GM12878 (cell line): ENCODE results near the gene IZUMO1. TPM values are rescaled to one million over a fixed set of nuclear protein-coding genes. Genes with fewer than 3 reads are reported as not detected.

Source experiments
- ATAC-seq: fragments of 200-7000 bp; cut with Tn5 transposase; 3 replicates; pipeline ENCODE4 v1.9.1; 2020; ENCODE audit warnings: mild to moderate bottlenecking, moderate library complexity
- BruUV-seq: library from RNA; stranded (reverse); fragments of 400-500 nt; replicated peaks from 2 replicates; lab custom pipeline; 2021; lab: Mats Ljungman, UMichigan
- CTCF ChIA-PET: fragments of 300-600 bp; sonication (Branson Sonifier 250); formaldehyde crosslinking; extraction: SDS; loops from one replicate; lab custom pipeline; 2021; ENCODE audit warnings: inconsistent platforms; lab: Yijun Ruan, JAX
- POLR2A ChIA-PET: fragments of 350-600 bp; formaldehyde crosslinking; extraction: SDS; loops from one replicate; lab custom pipeline; 2021; ENCODE audit warnings: inconsistent platforms; lab: Charles Lee
- RAD21 ChIA-PET: fragments of 300-600 bp; sonication (Branson Sonifier 250); formaldehyde crosslinking; loops from one replicate; lab custom pipeline; 2023; ENCODE audit warnings: antibody characterized with exemption; ENCODE audit not compliant: unreplicated experiment; lab: Charles Lee
- SMC1A ChIA-PET: fragments of 300-600 bp; sonication (Branson Sonifier 250); formaldehyde crosslinking; loops from one replicate; lab custom pipeline; 2023; ENCODE audit not compliant: unreplicated experiment, uncharacterized antibody; lab: Charles Lee
- DNase-seq: peaks from one replicate; pipeline ENCODE4 v3.0.0-alpha.2; 2011; ENCODE audit warnings: low read depth, low spot score
- FAIRE-seq: peaks from 3 replicates; lab custom pipeline; 2011; peaks lifted over from hg19 to GRCh38; lab: Jason Lieb, UNC
- H2AFZ ChIP-seq: 2 replicates; pipeline ENCODE4 v1.6.0; 2011; ENCODE audit warnings: low read depth, low read length, control low read depth; ENCODE audit not compliant: control insufficient read depth
- H3K27ac ChIP-seq: 2 replicates; pipeline ENCODE4 v1.5.1; 2011; ENCODE audit warnings: control low read depth; ENCODE audit not compliant: control insufficient read depth, insufficient read depth
- H3K27me3 ChIP-seq, 2 experiments: replicated peaks in 1 of 2; 2 replicates each; pipeline versions ENCODE4 v1.6.0 to v1.6.1; 2011; ENCODE audit warnings: low read length in 1 of 2; ENCODE audit not compliant: control insufficient read depth in 2 of 2, insufficient read depth in 2 of 2
- H3K36me3 ChIP-seq, 2 experiments: 2 replicates each; pipeline ENCODE4 v1.5.1; 2011; ENCODE audit warnings: low read length in 1 of 2; ENCODE audit not compliant: control insufficient read depth in 2 of 2, insufficient read depth in 2 of 2
- H3K4me1 ChIP-seq: 2 replicates; pipeline ENCODE4 v1.6.1; 2011; ENCODE audit warnings: mild to moderate bottlenecking, low read length, moderate library complexity, mixed read lengths; ENCODE audit not compliant: control insufficient read depth, insufficient read depth
- H3K4me2 ChIP-seq: 2 replicates; pipeline ENCODE4 v1.6.0; 2011; ENCODE audit warnings: control low read depth; ENCODE audit not compliant: control insufficient read depth, insufficient read depth
- H3K4me3 ChIP-seq: fragments of 200-600 bp; sonication (generic); 2 replicates; pipeline ENCODE4 v1.5.1; 2016
- H3K79me2 ChIP-seq: 2 replicates; pipeline ENCODE4 v1.6.0; 2011; ENCODE audit warnings: low read length; ENCODE audit not compliant: control insufficient read depth, insufficient read depth
- H3K9ac ChIP-seq: 2 replicates; pipeline ENCODE4 v1.8.0; 2011; ENCODE audit warnings: low read length, control low read depth, mixed read lengths; ENCODE audit not compliant: control insufficient read depth, insufficient read depth
- H3K9me3 ChIP-seq: replicated peaks from 3 replicates; pipeline ENCODE4 v1.5.1; 2011; ENCODE audit warnings: mild to moderate bottlenecking, low read length; ENCODE audit not compliant: control insufficient read depth, insufficient read depth
- H4K20me1 ChIP-seq: 2 replicates; pipeline ENCODE4 v1.6.0; 2011; ENCODE audit not compliant: control insufficient read depth, insufficient read depth
- ASH2L ChIP-seq: fragments of 300-600, 200-600 bp; sonication (generic); IDR thresholded peaks from 2 replicates; pipeline ENCODE4 v1.6.1; 2017; ENCODE audit warnings: low read depth, mild to moderate bottlenecking, borderline replicate concordance
- CHD1 ChIP-seq: IDR thresholded peaks from 2 replicates; pipeline ENCODE4 v1.6.1; 2012; ENCODE audit warnings: low read depth, low read length, improper control_type of control experiment
- CREM ChIP-seq: IDR thresholded peaks from 2 replicates; pipeline ENCODE4 v1.6.1; 2014; ENCODE audit warnings: antibody characterized with exemption, low read depth
- GATAD2B ChIP-seq: fragments of 450-650 bp; conservative IDR thresholded peaks from 2 replicates; pipeline ENCODE4 v1.6.1; 2017; ENCODE audit warnings: low read depth, mild to moderate bottlenecking, moderate library complexity
- POLR2AphosphoS5 ChIP-seq: IDR thresholded peaks from 2 replicates; pipeline ENCODE4 v1.6.1; 2011; ENCODE audit warnings: mild to moderate bottlenecking, low read length, inconsistent platforms
- SRF ChIP-seq, 2 experiments: IDR thresholded peaks; 2 replicates each; pipeline ENCODE4 v1.6.1; 2011; ENCODE audit warnings: low read depth in 2 of 2, low read length in 2 of 2, mild to moderate bottlenecking in 1 of 2, moderate library complexity in 1 of 2
- ZBED1 ChIP-seq: IDR thresholded peaks from 2 replicates; pipeline ENCODE4 v1.6.1; 2016; ENCODE audit warnings: borderline replicate concordance
- WGBS: methylation state at CpG from one replicate; pipeline ENCODE4 v1.1.6; 2016; ENCODE audit warnings: low lambda C conversion rate; ENCODE audit not compliant: insufficient replicate concordance, insufficient coverage; ENCODE audit errors: missing lambda C conversion rate; 5-methylcytosine and 5-hydroxymethylcytosine counted together
- in situ Hi-C: fragments of 300-500 bp; cut with MboI; formaldehyde crosslinking; loops from 9 replicates; pipeline ENCODE4 v1.14.3; 2018; ENCODE audit warnings: mixed read lengths
- intact Hi-C: fragments of 100-400 bp; cut with micrococcal nuclease; formaldehyde crosslinking; loops from one replicate; pipeline ENCODE4 v1.14.2; 2022; ENCODE audit not compliant: unreplicated experiment
- polyA plus RNA-seq, 11 experiments: library from polyadenylated mRNA; depleted of rRNA in 4 of 11; unstranded in 6 of 11; stranded (reverse) in 5 of 11; fragments of >200 nt; fragmentation: Nextera tagmentation in 4 of 11; fragmentation: Illumina TruSeq in 1 of 11; extraction: Ambion mirVana in 4 of 11; extraction: Trizol in 1 of 11; gene quantifications; 1 replicate in 1 of 11; 2 replicates in 10 of 11; pipeline versions ENCODE4 v1.2.1 to v1.2.3, GENCODE V29; 2011 to 2016; ENCODE audit warnings: inconsistent platforms in 2 of 11, missing spikeins in 2 of 11, low read depth in 1 of 11
- total RNA-seq, 4 experiments: library from RNA; depleted of rRNA in 3 of 4; stranded (reverse); fragments of >200 nt in 3 of 4; fragmentation: Illumina TruSeq in 1 of 4; extraction: Trizol in 1 of 4; gene quantifications; 2 replicates each; pipeline versions ENCODE4 v1.2.1 to v1.2.3, GENCODE V29; 2013 to 2021
- TF ChIP-seq, protein P1 (sequence below): IDR thresholded peaks from 2 replicates; pipeline ENCODE4 v1.6.1; 2012; ENCODE audit warnings: low read depth, low read length, improper control_type of control experiment
- TF ChIP-seq, protein P2 (sequence below): fragments of 450-650 bp; IDR thresholded peaks from 2 replicates; pipeline ENCODE4 v1.6.1; 2017; ENCODE audit warnings: low read depth, mild to moderate bottlenecking, moderate library complexity
- TF ChIP-seq, protein P3 (sequence below): fragments of 150-350 bp; IDR thresholded peaks from 2 replicates; pipeline ENCODE4 v1.6.1; 2016; ENCODE audit warnings: low read depth, low read length
- TF ChIP-seq, protein P4 (sequence below): IDR thresholded peaks from 2 replicates; pipeline ENCODE4 v1.6.1; 2011; ENCODE audit warnings: borderline replicate concordance, low read depth, mild to moderate bottlenecking, moderate library complexity, low read length; ENCODE audit not compliant: insufficient read depth, poor library complexity, severe bottlenecking

The IZUMO1 gene
- total and polyA plus RNA-seq, 10 of the 15 experiments (the other 5 are each of a cell fraction or from before 2014, with no cell fraction given), result not detected

DNA sequence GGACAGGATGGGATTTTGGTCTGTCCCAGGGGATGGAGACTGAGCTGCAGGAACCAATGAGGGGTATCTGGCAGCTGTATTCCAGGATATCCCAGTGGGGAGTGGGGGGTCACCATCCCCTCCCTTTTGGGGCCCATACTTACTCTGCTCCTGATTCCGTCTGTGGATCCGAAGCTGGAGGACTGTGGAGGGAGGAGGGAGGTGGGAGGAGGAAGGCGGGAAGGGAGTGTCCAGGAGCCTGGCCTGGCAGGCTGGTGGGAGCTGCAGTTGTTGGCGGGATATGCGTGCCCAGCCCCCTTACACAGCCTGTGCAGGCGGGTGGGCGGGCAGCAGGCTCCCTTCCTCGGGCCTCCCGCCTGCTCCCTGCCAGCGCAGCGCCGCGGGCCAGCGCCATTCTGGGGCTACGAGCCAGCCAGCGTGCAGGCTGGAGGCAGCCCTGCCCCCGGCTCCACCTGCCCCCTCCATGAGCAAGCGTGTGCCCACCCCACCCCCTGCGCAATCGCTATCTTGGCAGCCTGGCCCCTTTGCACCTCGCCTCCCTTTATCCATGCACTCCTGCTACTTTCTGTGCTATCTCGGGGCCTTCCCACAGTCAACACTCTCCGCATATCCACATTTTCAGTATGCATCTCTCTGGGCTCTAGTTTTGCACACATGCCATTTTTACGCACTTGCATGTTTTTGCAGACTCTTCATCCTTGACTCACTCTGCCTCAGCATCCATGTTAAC is 30.0 kb downstream of the IZUMO1 start:
- no peak overlapping the region for H3K9ac ChIP-seq
- H3K4me1 ChIP-seq, result peaks cover 20% of the 10 kb centered on the region
- no peaks in the 10 kb centered on the region for H3K27me3 ChIP-seq
- no peak for ATAC-seq
- no peak overlapping the region for H3K4me2 ChIP-seq
- DNase-seq, result no peak
- no peaks in the 10 kb centered on the region for H3K9me3 ChIP-seq
- 53% methylated on average over 18 of the region's 24 CpGs for WGBS
- no peak overlapping the region for H3K27ac ChIP-seq
- in situ Hi-C loops (no loop called here), intact Hi-C loops (no loop called here)
- SMC1A ChIA-PET, result no interaction called here
- no peaks in the 10 kb centered on the region for H4K20me1 ChIP-seq
- no peak for FAIRE-seq
- no peak overlapping the region for H2AFZ ChIP-seq
- CTCF ChIA-PET, result interaction anchor here (1.8 kb wide), 1 partner anchor 41 kb away, joined by 6 read pairs; no protein-coding TSS in a partner anchor
- no peaks in the 10 kb centered on the region for H3K36me3 ChIP-seq
- POLR2A ChIA-PET, result interaction anchor here (0.5 to 0.6 kb wide), 2 partner anchors 84 to 292 kb away, joined by 3 to 5 read pairs; no protein-coding TSS in a partner anchor
- TF ChIP-seq, protein P1, sequence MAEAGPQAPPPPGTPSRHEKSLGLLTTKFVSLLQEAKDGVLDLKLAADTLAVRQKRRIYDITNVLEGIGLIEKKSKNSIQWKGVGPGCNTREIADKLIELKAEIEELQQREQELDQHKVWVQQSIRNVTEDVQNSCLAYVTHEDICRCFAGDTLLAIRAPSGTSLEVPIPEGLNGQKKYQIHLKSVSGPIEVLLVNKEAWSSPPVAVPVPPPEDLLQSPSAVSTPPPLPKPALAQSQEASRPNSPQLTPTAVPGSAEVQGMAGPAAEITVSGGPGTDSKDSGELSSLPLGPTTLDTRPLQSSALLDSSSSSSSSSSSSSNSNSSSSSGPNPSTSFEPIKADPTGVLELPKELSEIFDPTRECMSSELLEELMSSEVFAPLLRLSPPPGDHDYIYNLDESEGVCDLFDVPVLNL, result no peak
- TF ChIP-seq CREM (no peak), GATAD2B (no peak), ASH2L (no peak), SRF (IDR thresholded peaks at IDR 0.05; ENCODE audit: low read depth in 2 of 2, low read length in 2 of 2) (no peak), ZBED1 (no peak), CHD1 (no peak), POLR2AphosphoS5 (no peak)
- TF ChIP-seq, protein P2, sequence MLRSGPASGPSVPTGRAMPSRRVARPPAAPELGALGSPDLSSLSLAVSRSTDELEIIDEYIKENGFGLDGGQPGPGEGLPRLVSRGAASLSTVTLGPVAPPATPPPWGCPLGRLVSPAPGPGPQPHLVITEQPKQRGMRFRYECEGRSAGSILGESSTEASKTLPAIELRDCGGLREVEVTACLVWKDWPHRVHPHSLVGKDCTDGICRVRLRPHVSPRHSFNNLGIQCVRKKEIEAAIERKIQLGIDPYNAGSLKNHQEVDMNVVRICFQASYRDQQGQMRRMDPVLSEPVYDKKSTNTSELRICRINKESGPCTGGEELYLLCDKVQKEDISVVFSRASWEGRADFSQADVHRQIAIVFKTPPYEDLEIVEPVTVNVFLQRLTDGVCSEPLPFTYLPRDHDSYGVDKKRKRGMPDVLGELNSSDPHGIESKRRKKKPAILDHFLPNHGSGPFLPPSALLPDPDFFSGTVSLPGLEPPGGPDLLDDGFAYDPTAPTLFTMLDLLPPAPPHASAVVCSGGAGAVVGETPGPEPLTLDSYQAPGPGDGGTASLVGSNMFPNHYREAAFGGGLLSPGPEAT, result no peak
- TF ChIP-seq, protein P3, sequence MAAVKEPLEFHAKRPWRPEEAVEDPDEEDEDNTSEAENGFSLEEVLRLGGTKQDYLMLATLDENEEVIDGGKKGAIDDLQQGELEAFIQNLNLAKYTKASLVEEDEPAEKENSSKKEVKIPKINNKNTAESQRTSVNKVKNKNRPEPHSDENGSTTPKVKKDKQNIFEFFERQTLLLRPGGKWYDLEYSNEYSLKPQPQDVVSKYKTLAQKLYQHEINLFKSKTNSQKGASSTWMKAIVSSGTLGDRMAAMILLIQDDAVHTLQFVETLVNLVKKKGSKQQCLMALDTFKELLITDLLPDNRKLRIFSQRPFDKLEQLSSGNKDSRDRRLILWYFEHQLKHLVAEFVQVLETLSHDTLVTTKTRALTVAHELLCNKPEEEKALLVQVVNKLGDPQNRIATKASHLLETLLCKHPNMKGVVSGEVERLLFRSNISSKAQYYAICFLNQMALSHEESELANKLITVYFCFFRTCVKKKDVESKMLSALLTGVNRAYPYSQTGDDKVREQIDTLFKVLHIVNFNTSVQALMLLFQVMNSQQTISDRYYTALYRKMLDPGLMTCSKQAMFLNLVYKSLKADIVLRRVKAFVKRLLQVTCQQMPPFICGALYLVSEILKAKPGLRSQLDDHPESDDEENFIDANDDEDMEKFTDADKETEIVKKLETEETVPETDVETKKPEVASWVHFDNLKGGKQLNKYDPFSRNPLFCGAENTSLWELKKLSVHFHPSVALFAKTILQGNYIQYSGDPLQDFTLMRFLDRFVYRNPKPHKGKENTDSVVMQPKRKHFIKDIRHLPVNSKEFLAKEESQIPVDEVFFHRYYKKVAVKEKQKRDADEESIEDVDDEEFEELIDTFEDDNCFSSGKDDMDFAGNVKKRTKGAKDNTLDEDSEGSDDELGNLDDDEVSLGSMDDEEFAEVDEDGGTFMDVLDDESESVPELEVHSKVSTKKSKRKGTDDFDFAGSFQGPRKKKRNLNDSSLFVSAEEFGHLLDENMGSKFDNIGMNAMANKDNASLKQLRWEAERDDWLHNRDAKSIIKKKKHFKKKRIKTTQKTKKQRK, result no peak
- TF ChIP-seq, protein P4, sequence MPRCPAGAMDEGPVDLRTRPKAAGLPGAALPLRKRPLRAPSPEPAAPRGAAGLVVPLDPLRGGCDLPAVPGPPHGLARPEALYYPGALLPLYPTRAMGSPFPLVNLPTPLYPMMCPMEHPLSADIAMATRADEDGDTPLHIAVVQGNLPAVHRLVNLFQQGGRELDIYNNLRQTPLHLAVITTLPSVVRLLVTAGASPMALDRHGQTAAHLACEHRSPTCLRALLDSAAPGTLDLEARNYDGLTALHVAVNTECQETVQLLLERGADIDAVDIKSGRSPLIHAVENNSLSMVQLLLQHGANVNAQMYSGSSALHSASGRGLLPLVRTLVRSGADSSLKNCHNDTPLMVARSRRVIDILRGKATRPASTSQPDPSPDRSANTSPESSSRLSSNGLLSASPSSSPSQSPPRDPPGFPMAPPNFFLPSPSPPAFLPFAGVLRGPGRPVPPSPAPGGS, result no peak
- no peak overlapping the region for H3K4me3 ChIP-seq
- BruUV-seq, result no TSS peak
- no peaks in the 10 kb centered on the region for H3K79me2 ChIP-seq
- RAD21 ChIA-PET, result interaction anchor here (0.7 kb wide), 1 partner anchor 17 kb away, joined by 4 read pairs; no protein-coding TSS in a partner anchor
